ENCODE data around the gene KRT33A.
A peak's percentile ranks its signal among the peaks of the same experiment; 100 is the strongest.
"Not testable (repeated sequence)": the region's sequence is repeated elsewhere in the genome, so short reads cannot be mapped to it uniquely, and the experiment has no call there.

Gene KRT33A

DNA sequence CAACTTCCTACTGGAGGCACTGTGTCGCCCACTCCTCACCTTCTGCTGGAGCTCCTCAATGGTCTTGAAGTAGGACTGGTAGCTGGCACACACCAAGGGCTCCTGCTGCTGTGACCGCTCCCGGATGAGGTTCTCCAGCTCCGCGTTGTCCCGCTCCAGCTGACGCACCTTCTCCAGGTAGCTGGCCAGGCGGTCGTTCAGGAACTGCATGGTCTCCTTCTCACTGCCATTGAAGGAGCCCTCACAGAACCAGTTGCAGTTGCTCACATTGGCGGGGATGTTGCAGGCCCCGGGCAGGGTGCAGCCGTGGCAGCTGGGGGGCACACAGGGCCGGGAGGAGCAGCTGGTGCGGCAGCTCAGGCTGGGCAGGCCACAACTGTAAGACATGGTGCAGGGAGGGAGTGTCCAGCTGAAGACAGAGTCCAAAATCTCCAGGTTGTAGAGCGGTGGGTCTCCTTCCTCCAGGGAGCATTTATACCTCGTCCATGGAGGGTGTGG is at the start of gene KRT33A:
KRT33A (minus strand) TSS at position 448 of the 498 bp plus-strand sequence; CDS start at position 387, 61 bp downstream.
- DNase-seq = not testable (repeated sequence)

DNA sequence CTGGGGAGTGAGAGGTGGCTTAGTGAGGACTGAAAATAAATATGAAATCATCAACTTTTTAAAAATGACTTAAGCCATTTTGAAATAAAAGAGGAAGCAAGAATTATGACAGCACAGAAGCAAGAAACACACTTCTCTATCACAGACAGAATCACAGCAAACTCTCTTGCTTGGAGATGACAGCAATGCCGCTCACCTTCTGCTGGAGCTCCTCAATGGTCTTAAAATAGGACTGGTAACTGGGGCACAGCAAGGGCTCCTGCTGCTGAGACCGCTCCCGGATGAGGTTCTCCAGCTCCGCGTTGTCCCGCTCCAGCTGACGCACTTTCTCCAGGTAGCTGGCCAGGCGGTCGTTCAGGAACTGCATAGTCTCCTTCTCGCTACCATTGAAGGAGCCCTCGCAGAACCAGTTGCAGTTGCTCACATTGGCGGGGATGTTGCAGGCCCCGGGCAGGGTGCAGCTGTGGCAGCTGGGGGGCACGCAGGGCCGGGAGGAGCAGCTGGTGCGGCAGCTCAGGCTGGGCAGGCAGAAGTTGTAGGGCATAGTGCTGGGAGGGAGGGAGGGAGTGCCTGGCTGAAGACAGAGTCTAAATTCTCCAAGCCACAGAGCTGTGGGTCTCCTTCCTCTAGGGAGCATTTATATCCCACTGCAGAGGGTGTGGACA is 46.5 kb upstream of the KRT33A start, which contains the start of gene KRT31:
KRT31 (minus strand) TSS at position 613 of the 665 bp plus-strand sequence; CDS start at position 544, 69 bp downstream.
- no peak for DNase-seq

DNA sequence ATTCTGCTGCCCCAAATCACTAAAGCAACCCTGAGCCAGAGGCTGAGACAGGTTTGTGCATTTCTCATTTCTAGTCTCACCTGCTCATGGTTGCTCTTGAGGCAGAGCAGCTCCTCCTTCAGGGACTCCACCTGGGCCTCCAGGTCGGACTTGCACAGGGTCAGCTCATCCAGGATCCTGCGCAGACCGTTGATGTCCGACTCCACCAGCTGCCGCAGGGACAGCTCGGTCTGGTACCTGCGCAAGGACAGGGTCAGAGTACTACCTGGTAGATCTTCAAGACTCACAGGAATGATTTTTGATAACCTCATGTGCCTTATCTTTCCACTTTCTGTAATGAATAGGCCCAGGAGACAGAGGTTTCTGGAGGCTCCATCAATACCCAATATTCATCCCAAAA is 45.7 kb upstream of the KRT33A start:
- DNase-seq = no peak

DNA sequence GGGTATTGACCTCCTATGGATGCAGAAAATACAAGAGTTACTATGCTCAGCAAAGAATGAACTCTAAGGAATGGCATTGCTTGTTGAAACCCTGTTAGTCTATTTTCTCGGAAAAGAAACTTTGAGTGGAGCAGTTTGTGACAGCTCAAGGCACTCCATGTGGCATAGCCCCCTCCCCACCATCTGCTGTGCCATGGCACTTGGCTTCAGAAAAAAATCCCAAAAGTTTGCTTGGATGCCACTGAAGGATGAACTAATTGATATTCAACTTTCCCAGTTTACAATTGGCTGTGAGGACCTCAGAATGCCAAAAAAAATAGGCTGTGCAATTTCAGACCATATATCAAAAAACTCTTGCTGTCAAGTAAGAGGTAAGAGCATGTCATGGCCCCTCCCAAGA is 45.0 kb upstream of the KRT33A start:
- DNase-seq = no peak

DNA sequence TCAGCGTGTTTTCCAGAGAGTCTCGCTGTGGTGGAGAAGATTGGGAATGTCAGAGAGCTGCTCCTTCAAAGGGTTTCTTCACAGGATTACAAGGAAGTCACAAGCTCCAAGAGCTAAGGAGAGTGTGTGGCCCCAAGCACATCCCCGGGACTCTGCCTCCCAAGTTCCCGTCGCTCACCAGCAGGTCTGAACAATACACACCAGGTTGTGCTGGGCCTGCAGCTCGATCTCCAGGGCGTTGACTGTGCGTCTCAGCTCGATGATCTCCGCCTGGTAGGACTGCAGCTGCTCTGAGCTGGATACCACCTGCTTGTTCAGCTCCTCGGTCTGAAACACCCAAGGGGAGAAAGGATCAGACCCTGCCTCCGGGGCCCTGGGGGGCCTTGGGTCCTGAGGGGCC is 44.4 kb upstream of the KRT33A start:
- DNase-seq = not testable (repeated sequence)

DNA sequence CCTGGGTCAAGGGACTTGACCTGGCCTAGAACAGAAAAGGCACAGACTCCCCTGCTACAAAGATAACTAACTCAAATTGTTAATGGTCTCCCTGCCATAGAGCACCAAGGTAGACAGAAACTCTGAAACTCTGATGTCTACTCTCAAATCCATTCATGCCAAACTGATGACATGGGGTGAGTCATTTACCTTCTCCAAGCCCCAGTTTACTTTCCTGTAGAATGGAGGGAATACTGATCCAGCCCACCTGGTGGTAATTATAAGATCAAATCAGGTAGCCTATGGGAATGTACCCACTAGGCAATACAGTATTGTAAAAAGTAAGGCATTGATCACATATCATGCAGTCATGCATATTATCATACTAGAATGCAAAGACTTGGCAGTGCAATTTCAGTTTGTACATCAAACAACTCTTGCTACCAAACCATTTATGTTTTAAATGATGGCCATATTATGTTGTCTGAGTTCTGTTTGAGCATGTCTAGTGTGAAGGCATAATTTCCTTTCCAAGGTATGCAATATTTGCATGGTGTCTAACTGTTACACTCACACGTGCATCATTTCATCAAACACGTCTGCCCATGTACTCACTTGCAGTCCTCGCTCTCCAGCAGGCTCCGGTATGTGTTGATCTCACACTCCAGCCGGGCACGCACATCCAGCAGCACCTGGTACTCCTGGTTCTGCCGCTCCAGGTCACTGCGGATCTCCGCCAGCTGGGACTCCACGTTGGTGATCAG is 43.8 kb upstream of the KRT33A start:
- DNase-seq = peak; percentile 7

DNA sequence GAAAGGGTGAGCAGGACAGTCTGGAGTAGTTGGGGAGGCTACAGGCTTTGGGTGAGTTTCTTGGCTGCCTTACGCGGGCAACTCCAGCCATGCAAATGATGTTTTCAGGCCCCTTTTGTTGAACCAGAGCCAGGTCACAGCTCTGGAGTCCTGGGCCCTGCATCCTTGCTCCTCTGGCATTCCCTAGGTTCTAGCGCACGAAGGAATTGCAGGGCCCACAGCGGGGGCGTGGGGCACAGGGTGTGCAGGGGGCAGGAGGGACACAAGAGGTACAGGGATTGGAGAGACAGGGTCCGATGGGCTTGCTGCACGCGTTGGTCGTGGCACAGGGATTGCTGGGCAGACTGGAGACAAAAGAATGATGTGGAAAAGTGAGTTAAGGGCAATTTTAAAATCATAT is 43.2 kb upstream of the KRT33A start:
- no peak for DNase-seq

DNA sequence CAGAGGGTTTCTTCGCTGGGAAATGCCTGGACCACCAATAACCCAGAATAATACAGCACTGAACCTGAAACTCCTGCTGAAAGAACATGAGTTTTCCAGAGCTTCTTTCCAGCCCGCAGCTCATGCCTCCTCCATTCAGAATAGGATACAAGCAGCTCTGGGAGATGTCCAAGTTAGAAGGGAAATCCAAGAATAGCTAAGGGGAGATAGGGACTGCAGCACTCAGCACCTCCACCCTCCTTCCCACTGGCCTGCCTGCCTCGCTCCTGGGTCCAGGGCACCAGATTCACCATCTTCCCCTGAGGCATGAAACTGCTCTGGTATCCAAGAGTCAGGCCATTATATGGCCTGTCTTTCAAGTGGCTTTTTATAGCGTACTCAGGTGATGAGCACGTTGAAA is 42.7 kb upstream of the KRT33A start:
- DNase-seq = no peak

DNA sequence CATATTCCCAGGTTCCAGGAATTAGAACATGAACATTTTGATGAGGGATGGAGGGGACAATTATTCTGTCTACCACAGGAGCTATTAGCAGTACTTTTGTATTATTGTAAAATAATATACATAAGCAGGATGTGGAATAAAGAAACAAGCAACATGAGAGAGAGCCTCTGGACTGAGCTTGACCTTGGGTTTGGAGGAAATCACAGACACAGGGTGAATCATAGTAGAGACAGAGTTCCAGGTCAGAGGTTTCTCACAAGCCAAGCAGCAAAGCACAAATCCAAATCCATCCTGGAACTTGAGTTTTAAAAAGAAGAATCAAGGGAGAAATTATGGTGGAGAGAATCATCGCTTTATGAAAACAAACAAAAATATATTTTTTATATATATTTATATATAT is 41.6 kb upstream of the KRT33A start:
- DNase-seq = peak; percentile 47

DNA sequence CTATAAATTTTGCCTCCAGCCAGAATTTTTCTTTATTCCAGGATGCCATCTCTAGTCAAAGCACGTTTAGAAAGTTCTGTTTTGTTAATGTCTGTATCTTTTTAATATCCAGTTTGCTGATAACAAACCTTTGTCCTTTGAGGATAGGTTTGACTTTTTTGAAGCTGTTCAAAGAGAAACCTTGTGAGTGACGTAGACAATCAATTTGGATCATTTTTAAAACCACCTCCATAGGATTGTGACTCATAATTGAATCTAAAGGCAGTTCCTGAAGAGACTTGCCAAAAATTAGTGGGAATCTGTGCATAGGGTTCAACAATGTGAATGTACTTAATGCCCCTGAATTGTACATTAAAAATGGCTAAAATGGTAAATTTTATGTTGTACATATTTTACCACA is 40.9 kb upstream of the KRT33A start:
- no peak for DNase-seq

DNA sequence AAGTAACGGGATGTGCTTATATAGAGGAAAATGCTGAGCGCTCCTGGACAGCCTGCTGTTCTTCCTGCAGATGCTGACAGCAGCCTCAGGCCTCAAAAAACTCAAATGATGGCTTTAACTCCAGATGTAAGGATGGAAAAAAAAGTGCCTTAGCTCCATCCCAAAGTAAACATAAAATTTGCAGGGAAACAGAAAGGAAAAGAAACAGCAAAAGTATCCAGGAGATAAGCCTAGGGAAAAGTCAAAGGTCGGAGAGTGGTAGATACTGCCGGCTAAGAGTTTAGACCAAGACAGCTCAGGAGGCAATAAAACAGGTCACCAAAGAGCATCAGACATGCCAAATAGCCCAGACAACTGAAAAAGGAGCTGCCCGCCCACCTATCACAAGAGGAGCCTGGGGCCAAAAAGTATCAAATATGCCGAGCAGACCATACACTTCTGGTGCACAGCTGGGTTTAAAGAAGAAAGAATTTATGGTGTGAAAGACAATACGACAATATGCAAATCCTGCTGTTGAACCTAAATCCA is 39.8 kb upstream of the KRT33A start:
- no peak for DNase-seq

DNA sequence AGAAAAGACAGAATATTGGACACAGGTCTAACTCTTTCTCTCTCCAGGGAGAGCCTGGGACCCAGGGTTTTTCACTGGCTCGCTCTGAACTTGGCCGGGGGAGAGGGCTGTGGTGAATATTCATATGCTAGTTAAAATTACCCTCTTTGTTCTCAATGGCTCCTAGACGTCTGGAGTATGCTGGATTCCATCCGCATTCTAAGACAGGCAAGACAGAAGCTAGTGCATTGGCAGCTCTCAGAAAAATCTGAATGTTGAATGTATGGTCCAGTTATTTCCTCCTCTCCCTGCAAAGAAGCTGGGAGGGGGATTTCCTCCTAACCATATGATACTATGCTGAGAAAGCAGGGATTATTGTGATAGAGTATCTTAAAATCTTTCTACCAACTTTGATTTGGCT is 37.0 kb upstream of the KRT33A start:
- no peak for DNase-seq

DNA sequence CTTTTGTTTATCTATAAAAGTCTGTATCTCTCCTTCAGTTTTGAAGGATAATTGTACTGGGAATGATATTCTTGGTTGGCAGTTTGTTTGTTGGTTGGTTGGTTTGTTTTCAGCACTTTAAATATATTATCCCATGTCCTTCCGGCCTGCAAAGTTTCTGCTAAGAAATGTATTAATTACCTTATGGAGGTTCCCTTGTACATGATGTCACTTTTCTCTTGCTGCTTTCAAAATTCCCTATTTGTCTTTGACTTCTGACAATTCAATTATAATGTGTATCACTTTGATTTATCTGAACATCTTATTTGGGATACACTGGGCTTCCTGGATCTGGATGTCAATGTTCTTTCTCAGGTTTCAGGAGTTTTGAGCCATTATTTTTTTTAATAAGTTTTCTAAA is 35.6 kb upstream of the KRT33A start:
- DNase-seq = no peak

DNA sequence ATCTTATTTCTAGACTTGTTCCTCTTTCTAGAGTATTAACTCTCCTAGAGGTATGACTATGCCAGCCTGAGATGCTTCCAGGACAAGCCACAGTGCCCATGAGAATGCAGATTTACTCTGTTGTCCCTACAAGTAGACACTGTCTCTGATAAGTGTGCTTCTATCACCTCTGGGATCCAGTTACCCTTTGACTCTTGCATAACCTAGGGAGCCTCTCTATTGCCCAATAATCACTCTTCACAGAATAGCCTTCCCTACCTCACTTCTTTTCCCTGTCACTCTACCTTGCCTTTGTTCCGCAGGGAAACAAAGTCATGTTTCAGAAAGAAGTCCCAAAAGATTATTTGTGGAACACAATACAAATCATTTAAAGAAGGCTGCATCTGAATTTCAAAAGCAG is 33.1 kb upstream of the KRT33A start:
- DNase-seq = no peak

DNA sequence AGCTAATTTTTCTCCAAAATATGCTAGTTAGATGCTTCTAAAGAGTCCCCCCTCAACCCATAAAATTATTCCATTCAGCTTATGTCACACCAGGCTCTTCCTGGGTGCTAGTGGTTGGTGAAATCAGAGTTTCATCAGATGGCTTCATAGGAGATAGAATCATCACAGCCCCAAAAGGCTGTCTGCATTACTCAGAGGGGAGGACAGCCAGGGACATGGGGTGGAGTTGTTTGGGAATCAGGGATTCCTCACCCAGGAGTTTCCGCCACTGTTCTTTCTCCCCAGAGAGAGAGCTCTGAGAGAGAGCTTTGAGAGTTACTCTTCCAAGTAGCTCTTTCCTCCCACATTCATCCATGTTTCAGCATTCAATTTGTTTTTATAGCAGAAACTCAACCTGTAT is 31.8 kb upstream of the KRT33A start:
- no peak for DNase-seq

DNA sequence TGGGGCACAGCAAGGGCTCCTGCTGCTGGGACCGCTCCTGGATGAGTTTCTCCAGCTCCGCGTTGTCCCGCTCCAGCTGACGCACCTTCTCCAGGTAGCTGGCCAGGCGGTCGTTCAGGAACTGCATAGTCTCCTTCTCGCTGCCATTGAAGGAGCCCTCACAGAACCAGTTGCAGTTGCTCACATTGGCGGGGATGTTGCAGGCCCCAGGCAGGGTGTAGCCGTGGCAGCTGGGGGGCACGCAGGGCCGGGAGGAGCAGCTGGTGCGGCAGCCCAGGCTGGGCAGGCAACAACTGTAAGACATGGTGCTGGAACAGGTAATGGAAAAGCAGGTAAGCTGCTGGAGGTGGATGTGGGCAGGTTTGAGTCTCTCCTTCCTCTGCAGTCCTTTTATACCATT is 31.3 kb upstream of the KRT33A start, which contains the start of gene KRT34:
KRT34 (minus strand) TSS at position 364 of the 400 bp plus-strand sequence; CDS start at position 304, 60 bp downstream.
- not testable (repeated sequence) for DNase-seq

DNA sequence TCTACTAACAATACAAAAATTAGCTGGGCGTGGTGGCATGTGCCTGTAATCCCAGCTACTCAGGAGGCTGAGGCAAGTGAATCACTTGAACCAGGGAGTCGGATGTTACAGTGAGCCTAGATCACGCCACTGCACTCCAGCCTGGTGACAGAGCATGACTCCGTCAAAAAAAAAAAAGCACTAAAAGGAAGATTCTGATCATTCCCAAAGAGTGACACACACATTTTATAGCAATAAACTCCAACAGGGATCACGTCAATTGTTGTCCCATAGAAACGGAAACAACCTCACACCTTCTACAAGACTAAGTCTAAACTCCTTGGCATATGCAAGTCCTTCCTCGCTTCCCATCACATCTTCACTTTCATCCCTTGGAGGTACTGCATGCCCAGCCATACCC is 29.5 kb upstream of the KRT33A start:
- DNase-seq = peak; percentile 66

DNA sequence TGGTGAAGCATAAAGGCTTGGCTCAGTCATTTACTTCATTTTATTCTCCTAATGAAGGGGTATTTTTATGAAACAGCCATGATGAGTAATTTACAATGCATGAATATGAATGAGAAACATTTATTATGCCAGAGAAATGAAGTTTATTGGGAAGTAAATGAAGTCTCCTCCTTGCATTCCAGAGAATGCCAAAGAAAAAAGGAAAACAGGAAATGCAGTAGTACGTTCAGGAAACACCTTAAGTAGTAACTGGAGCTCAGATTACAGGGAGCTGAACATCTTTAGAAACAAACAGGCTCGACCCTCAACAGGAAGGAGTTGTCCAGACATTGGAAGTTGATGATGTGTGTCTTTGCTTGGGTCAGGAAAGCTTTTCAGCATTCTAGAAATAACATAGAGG is 26.9 kb upstream of the KRT33A start:
- DNase-seq = no peak

DNA sequence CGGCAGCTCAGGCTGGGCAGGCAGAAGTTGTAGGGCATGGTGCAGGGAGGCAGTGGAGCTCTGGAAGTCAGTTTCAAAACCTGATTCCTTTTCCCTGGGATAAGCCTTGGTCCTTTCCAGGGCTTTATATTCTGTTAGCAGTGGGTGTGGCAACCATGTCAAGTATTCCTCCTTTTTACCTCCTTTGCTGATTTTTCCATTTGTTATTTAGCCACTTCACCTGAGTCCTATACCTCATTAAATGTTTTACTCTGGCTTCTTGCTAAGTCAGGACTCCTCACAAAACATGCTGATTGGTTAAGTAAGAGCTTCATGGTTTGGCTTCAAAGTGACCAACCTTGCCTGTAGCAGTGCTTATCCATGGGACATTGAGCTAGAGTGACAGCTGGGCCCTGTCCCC is 19.1 kb upstream of the KRT33A start, which contains the start of gene KRT33B:
KRT33B (minus strand) TSS at position 101 of the 400 bp plus-strand sequence; CDS start at position 38, 63 bp downstream.
- no peak for DNase-seq

DNA sequence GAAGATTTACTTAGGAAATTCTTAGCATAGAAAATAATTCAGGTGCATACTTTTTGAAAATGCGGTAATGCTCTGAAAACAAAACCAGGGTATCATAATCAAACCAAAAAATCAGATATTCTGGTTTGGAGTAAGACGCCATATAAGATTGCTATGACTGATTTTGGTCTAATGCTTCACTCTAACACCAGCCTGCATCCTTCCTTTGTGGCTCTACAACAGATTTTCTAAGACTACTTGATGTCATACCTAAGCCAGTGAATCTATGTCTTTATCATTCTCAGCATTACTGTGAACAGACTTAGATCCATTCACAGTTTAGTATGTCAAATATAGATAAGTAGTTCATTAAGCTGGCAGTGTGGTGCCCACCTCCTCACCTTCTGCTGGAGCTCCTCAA is 18.4 kb upstream of the KRT33A start:
- DNase-seq = no peak

DNA sequence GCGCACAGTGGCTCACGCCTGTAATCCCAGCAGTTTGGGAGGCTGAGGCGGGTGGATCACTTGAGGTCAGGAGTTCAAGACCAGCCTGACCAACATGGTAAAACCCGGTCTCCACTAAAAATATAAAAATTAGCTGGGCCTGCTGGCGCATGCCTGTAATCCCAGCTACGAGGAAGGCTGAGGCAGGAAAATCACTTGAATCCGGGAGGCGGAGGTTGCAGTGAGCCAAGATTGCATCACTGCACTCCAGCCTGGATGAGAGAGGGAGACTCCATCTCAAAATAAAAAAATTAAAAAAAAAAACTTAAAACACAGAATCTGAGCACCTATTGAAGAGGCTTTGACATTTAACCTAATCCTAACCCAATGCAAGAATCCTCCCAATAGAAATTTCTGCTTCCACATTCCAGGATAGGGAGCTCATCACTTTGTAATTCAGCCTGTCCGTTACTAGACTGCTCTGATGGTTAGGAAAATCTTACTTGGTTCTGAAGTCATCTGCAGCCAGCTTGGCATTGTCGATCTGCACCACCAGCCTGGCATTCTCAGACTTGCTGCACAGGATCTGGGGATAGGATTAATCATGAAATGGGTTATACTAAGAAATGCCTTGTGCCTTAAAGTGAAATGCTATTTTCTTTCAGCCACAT is 16.9 kb upstream of the KRT33A start:
- DNase-seq = peak; percentile 87

DNA sequence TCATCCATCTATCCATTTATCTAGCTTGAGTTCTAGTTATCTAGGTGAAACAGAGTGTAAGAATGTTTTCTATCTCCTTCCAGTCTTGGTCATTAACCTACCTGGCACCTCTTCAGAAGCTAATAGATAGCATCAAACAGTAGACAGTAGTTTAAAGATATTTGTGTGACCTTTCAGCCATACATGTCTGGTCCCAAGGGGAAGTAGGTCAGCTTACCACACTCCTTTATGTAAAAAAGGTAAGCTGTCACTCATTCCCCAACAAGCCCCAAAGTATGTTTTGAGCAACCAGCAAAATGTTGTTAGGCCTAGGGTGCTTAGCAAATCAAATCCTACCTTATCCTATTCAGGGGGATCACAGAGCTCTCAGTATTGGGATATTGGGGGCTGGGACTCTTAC is 15.4 kb upstream of the KRT33A start:
- no peak for DNase-seq

DNA sequence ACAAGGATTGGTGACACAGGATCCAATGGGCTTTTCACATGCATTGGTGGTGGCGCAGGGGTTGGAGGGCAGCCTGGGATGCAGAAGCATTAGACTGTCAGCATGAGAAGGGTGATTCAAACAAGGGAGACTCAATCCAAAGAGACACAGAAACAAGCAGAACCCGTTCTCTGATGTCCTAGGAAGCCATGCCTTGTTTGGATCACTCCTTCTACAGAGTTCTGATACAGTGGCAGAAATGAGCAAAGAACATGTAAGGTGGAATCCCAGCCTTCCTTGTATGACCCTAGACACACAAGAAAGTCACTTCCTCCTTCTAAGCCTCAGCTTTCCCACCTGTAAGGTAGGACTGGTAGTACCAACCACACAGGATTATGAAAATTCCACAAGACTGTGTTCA is 13.3 kb upstream of the KRT33A start:
- DNase-seq = no peak
